ENCODE data around the gene RPL31.

Gene RPL31

DNA sequence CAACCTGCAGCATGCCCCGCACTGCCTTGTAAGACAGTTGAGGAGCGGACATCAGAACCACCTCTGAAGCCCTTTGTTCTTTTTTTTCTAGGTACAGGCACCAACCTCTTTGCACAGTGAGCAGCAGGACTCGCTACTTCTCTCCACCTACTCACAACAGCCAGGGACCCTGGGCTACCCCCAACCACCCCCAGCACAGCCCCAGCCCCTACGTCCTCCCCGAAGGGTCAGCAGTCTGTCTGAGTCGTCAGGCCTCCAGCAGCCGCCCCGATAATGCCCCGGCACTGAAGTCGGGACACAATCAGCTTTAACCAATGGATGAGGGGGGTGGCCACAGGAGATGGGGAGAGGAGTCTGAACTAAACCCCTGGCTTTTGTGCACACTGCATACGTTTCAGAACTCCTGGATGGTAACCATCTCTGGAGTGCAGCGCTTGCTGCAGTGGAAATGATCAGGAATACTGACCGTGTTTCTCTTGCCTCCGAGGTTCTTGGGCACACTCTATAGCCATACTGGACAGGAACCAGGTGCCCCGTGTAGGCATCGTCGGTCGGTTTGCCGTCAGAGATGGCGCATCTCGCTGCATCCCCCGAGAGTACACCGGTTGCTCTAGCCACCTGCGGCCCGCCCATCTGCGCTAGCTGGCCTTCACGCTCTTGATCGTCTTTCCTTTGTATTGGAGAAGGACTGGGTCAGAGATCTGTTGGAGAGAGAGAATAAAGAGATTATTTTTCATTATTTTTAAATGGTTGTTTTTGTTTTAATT is 6.6 kb upstream of the RPL31 start:
- H3K4me3 ChIP-seq (replicated peaks; ENCODE audit: low read depth, low read length), result no peak overlapping the region
- H3K27me3 ChIP-seq (replicated peaks; ENCODE audit: control insufficient read depth, insufficient read depth, low read length), result no peaks in the 10 kb centered on the region; the same call in none of the 2 replicates
- DNase-seq (ENCODE audit: extremely low read depth, insufficient read length), result no peak
- H3K36me3 ChIP-seq (ENCODE audit: control insufficient read depth, insufficient read depth, low read length), result no peaks in the 10 kb centered on the region
- no peak for TF ChIP-seq CTCF (IDR thresholded peaks at IDR 0.05; ENCODE audit: insufficient read depth, low read length, poor library complexity, severe bottlenecking)

DNA sequence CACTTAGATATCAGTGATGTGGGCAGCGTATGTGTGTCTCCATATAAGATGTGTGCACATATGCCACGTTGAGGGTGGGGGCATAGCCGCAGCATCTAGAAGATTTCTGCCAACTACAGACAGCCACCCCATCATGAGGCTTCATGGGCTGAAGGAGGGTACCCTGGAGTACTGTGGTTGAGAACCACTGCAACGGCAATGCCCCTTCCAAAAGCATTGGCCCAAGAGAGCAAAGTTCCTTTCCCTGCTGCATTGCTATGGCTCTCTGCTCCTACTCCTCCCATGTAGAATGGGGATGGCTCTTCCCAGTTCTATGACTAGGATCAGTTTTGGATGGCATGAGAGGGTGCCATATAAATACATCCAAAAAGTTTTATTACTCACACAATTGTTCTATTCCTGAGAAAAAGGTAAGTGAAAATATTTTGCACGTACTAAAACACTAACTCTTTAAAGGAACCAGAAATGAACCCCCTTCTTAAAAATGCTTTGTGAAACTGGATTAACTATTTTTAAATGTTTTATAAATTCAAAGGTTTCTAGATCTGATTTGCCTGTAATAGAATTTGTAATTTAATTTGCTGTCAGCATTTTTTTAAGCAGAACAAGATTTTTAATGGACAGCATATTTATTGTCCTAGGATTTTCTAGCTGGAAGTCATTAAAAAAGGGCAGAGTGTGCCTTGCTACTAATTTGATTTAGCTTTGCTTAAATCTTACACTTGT is 4.4 kb upstream of the RPL31 start:
- no peak for DNase-seq (ENCODE audit: extremely low read depth, insufficient read length)
- Histone ChIP-seq H3K36me3 (ENCODE audit: control insufficient read depth, insufficient read depth, low read length) (no peaks in the 10 kb centered on the region), H3K4me3 (replicated peaks; ENCODE audit: low read depth, low read length) (no peak overlapping the region), H3K27me3 (replicated peaks; ENCODE audit: control insufficient read depth, insufficient read depth, low read length) (no peaks in the 10 kb centered on the region; the same call in 1 of the 2 replicates)
- no peak for TF ChIP-seq CTCF (IDR thresholded peaks at IDR 0.05; ENCODE audit: insufficient read depth, low read length, poor library complexity, severe bottlenecking)

GRCh38 chr2:100998235-100998573 is 3.9 kb upstream of the RPL31 start:
- Histone ChIP-seq H3K4me3 (replicated peaks; ENCODE audit: low read depth, low read length) (no peak overlapping the region), H3K36me3 (ENCODE audit: control insufficient read depth, insufficient read depth, low read length) (no peaks in the 10 kb centered on the region), H3K27me3 (replicated peaks; ENCODE audit: control insufficient read depth, insufficient read depth, low read length) (no peaks in the 10 kb centered on the region; the same call in 1 of the 2 replicates)
- DNase-seq (ENCODE audit: extremely low read depth, insufficient read length), result no peak
- no peak for TF ChIP-seq CTCF (IDR thresholded peaks at IDR 0.05; ENCODE audit: insufficient read depth, low read length, poor library complexity, severe bottlenecking)

DNA sequence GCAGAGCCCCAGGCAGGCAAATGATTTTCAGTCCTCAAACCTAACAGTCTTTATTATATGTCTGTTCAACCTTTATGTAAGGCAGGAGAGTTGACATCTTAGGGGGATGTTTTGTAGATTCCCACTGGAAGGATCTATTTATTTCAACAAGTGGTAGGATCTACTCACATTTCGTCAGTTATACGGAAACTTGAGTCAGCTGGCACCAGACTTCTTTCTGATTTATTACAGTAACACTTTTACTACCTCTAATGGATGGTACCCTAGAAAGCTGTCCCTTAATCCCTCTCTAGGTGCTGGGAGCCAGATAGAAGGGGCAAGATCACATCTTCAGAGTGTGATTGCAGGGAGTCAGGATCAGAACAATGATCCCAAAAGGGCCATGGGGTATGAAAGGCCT is 2.1 kb upstream of the RPL31 start:
- H3K4me3 ChIP-seq (replicated peaks; ENCODE audit: low read depth, low read length), result no peak overlapping the region
- peaks cover 10% of the 10 kb centered on the region for H3K36me3 ChIP-seq (ENCODE audit: control insufficient read depth, insufficient read depth, low read length)
- no peaks in the 10 kb centered on the region; the same call in 1 of the 2 replicates for H3K27me3 ChIP-seq (replicated peaks; ENCODE audit: control insufficient read depth, insufficient read depth, low read length)
- TF ChIP-seq CTCF (IDR thresholded peaks at IDR 0.05; ENCODE audit: insufficient read depth, low read length, poor library complexity, severe bottlenecking), result no peak
- no peak for DNase-seq (ENCODE audit: extremely low read depth, insufficient read length)

DNA sequence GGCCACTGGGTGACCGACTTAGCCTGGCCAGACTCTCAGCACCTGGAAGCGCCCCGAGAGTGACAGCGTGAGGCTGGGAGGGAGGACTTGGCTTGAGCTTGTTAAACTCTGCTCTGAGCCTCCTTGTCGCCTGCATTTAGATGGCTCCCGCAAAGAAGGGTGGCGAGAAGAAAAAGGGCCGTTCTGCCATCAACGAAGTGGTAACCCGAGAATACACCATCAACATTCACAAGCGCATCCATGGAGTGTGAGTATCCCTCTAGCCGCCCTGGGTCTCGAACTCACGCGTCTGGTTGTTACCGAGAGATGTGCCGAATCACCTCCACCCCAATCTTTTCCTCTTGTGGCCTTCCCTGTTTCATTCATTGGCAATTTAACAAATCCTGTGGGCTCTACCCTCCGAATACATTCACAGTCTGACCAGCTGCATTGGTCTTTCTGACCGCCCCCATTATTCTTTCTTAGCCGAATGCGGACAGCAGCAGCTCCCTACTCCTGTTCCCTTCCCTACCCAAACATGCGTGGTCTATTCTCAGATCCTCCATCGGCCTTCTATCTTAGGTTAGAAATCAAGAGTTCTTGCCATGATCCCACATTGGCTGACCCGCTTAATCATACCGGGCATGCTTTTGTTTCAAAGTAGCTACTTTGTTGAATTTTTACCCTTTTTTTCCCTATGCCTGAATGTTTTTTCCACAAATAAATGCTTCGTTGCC is 631 bp downstream of the RPL31 start:
- no peak for DNase-seq (ENCODE audit: extremely low read depth, insufficient read length)
- H3K36me3 ChIP-seq (ENCODE audit: control insufficient read depth, insufficient read depth, low read length), result peaks cover 23% of the 10 kb centered on the region

More for the DNA sequence above, 631 bp downstream of the RPL31 start:
- no peak for TF ChIP-seq CTCF (IDR thresholded peaks at IDR 0.05; ENCODE audit: insufficient read depth, low read length, poor library complexity, severe bottlenecking)
- H3K4me3 ChIP-seq (replicated peaks; ENCODE audit: low read depth, low read length), result peak overlapping the region; percentile 99
- no peaks in the 10 kb centered on the region for H3K27me3 ChIP-seq (replicated peaks; ENCODE audit: control insufficient read depth, insufficient read depth, low read length)

Data from GM06990 (cell line).